ENCODE data around the gene EBF4.
A peak's percentile ranks its signal among the peaks of the same experiment; 100 is the strongest.

The EBF4 gene

DNA sequence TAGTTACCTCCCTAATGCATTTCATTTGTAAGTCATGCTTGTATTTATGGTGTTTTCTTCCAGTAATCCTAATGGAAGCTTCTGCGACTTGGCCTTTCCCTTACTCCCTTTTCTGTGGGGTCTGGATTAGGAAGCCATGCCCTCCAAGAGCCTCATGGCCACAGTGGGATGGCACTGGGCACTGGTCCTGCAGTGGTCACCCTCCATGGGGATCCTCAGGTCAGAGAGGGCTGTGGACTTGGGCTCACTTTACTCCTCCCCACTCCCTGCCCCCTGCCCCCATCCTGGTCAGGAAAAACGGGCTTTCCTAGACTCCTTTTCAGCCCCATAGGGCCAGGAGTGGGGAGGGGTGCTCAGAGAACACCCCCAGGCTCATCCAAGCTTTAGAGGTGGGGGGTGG is 49.9 kb downstream of the EBF4 start:
- Histone ChIP-seq H3K4me1 (ENCODE audit: insufficient read depth, low read length, poor library complexity, severe bottlenecking) (peaks cover 36% of the 10 kb centered on the region), H3K27me3 (ENCODE audit: insufficient read depth, low read length, poor library complexity, severe bottlenecking) (no peaks in the 10 kb centered on the region), H3K4me2 (ENCODE audit: low read depth, low read length, poor library complexity, severe bottlenecking) (peak overlapping the region; percentile 73), H3K36me3 (ENCODE audit: insufficient read depth, low read length) (no peaks in the 10 kb centered on the region), H2AFZ (ENCODE audit: low read length) (no peak overlapping the region), H3K9me3 (ENCODE audit: insufficient read depth, low read depth, low read length) (no peaks in the 10 kb centered on the region), H3K9me2 (replicated peaks; ENCODE audit: low read depth, low read length) (no peaks in the 10 kb centered on the region), H3K9ac (ENCODE audit: low read depth, low read length, poor library complexity, severe bottlenecking) (no peak overlapping the region), H3F3A (ENCODE audit: low read depth) (no peaks in the 10 kb centered on the region), H3K4me3 (ENCODE audit: low read length, poor library complexity, severe bottlenecking) (no peak overlapping the region), H4K20me1 (ENCODE audit: insufficient read depth, low read length, poor library complexity, severe bottlenecking) (no peaks in the 10 kb centered on the region), H3K79me2 (ENCODE audit: insufficient read depth, low read length) (no peaks in the 10 kb centered on the region)
- no peak for TF ChIP-seq CTCF (conservative IDR thresholded peaks at IDR 0.05; ENCODE audit: low read length)
- TF ChIP-seq EZH2phosphoT487 (IDR thresholded peaks at IDR 0.05; ENCODE audit: borderline replicate concordance): no peak

DNA sequence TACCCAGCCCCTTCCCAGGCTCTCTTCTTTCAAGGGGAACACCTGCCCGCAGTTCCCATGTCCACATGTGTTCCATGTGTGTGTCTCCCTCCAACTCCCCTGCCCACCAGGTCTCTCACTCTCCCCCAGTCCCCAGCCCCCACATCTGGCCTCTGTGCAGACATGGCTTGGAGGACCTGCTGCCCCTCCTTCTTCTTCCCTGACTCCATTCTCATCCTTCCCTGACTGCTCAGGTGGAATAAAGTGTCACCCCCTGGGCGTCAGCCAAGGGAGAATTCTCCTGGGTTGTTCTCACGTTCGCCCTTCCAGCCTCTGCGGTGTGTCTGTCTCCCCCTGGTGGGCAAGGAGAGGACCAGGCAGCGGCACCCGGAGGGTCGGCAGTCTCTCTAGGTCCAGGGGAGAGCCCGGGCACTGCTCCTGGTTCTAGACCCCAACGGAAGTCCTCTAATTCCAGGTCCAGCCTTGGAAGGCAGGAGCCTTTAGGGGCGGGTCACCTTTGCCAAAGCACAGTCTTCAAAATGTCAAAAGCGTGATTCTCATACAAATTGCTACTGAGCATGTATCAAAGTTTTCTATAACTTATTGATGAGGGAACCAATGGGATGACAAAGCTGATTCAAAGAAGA is 50.5 kb downstream of the EBF4 start:
- Histone ChIP-seq H3K27me3 (ENCODE audit: insufficient read depth, low read length, poor library complexity, severe bottlenecking) (no peaks in the 10 kb centered on the region), H2AFZ (ENCODE audit: low read length) (peak overlapping the region; percentile 66), H4K20me1 (ENCODE audit: insufficient read depth, low read length, poor library complexity, severe bottlenecking) (no peaks in the 10 kb centered on the region), H3K9me2 (replicated peaks; ENCODE audit: low read depth, low read length) (no peaks in the 10 kb centered on the region), H3K9ac (ENCODE audit: low read depth, low read length, poor library complexity, severe bottlenecking) (no peak overlapping the region), H3K4me2 (ENCODE audit: low read depth, low read length, poor library complexity, severe bottlenecking) (peak overlapping the region; percentile 73), H3K4me1 (ENCODE audit: insufficient read depth, low read length, poor library complexity, severe bottlenecking) (peaks cover 36% of the 10 kb centered on the region), H3F3A (ENCODE audit: low read depth) (no peaks in the 10 kb centered on the region), H3K4me3 (ENCODE audit: low read length, poor library complexity, severe bottlenecking) (no peak overlapping the region), H3K9me3 (ENCODE audit: insufficient read depth, low read depth, low read length) (no peaks in the 10 kb centered on the region), H3K79me2 (ENCODE audit: insufficient read depth, low read length) (no peaks in the 10 kb centered on the region), H3K36me3 (ENCODE audit: insufficient read depth, low read length) (no peaks in the 10 kb centered on the region)
- TF ChIP-seq EZH2phosphoT487 (IDR thresholded peaks at IDR 0.05; ENCODE audit: borderline replicate concordance) (no peak), CTCF (conservative IDR thresholded peaks at IDR 0.05; ENCODE audit: low read length) (peak; percentile 98)

GRCh38 chr20:2745060-2745910 is 52.7 kb downstream of the EBF4 start:
- Histone ChIP-seq H3K9ac (ENCODE audit: low read depth, low read length, poor library complexity, severe bottlenecking) (no peak overlapping the region), H2AFZ (ENCODE audit: low read length) (no peak overlapping the region), H3K79me2 (ENCODE audit: insufficient read depth, low read length) (no peaks in the 10 kb centered on the region), H3F3A (ENCODE audit: low read depth) (no peaks in the 10 kb centered on the region), H3K9me3 (ENCODE audit: insufficient read depth, low read depth, low read length) (no peaks in the 10 kb centered on the region), H4K20me1 (ENCODE audit: insufficient read depth, low read length, poor library complexity, severe bottlenecking) (no peaks in the 10 kb centered on the region), H3K36me3 (ENCODE audit: insufficient read depth, low read length) (no peaks in the 10 kb centered on the region), H3K27me3 (ENCODE audit: insufficient read depth, low read length, poor library complexity, severe bottlenecking) (no peaks in the 10 kb centered on the region), H3K9me2 (replicated peaks; ENCODE audit: low read depth, low read length) (no peaks in the 10 kb centered on the region), H3K4me1 (ENCODE audit: insufficient read depth, low read length, poor library complexity, severe bottlenecking) (peaks cover 36% of the 10 kb centered on the region), H3K4me2 (ENCODE audit: low read depth, low read length, poor library complexity, severe bottlenecking) (peak overlapping the region; percentile 15), H3K4me3 (ENCODE audit: low read length, poor library complexity, severe bottlenecking) (no peak overlapping the region)
- no peak for TF ChIP-seq CTCF (conservative IDR thresholded peaks at IDR 0.05; ENCODE audit: low read length)
- TF ChIP-seq EZH2phosphoT487 (IDR thresholded peaks at IDR 0.05; ENCODE audit: borderline replicate concordance): no peak

All from Loucy (cell line).